HepG2 (cell line): ENCODE measurements around the gene PIK3CB. TPM values are rescaled to one million over a fixed set of nuclear protein-coding genes. Genes with fewer than 3 reads are reported as not detected.

Experiments used
- BCL6 ChIP-seq: IDR thresholded peaks from 2 replicates; pipeline ENCODE4 v1.6.1; 2016; ENCODE audit warnings: missing genetic modification reagents, missing compliant biosample characterization
- CREB1 ChIP-seq, 2 experiments: fragments of 450-650 bp in 1 of 2; IDR thresholded peaks; 2 replicates each; pipeline ENCODE4 v1.6.1; 2016 to 2017; ENCODE audit warnings: control low read depth in 1 of 2, mild to moderate bottlenecking in 1 of 2, missing compliant biosample characterization in 1 of 2, missing genetic modification characterization in 1 of 2
- E2F2 ChIP-seq: sonication (generic); formaldehyde crosslinking; IDR thresholded peaks from 2 replicates; pipeline ENCODE4 v1.4.0; 2020; ENCODE audit warnings: missing genetic modification reagents, borderline replicate concordance
- FOXM1 ChIP-seq: sonication (generic); formaldehyde crosslinking; IDR thresholded peaks from 2 replicates; pipeline ENCODE4 v1.5.0; 2020; ENCODE audit warnings: missing genetic modification reagents
- HNF1B ChIP-seq: sonication (generic); formaldehyde crosslinking; IDR thresholded peaks from 2 replicates; pipeline ENCODE4 v1.5.1; 2020; ENCODE audit warnings: mild to moderate bottlenecking, moderate library complexity, missing genetic modification reagents
- PAF1 ChIP-seq: IDR thresholded peaks from 2 replicates; pipeline ENCODE4 v1.6.1; 2016; ENCODE audit warnings: missing genetic modification reagents, missing compliant biosample characterization
- PCBP2 ChIP-seq: fragments of 200-400 bp; formaldehyde crosslinking; optimal IDR thresholded peaks from 2 replicates; pipeline ENCODE3; 2018; ENCODE audit warnings: low read length, low read depth; ENCODE audit not compliant: poor library complexity, severe bottlenecking
- PITX1 ChIP-seq: sonication (generic); formaldehyde crosslinking; IDR thresholded peaks from 2 replicates; pipeline ENCODE4 v1.5.1; 2020; ENCODE audit warnings: mild to moderate bottlenecking, missing genetic modification reagents
- PLRG1 ChIP-seq: fragments of 450-650 bp; conservative IDR thresholded peaks from 2 replicates; pipeline ENCODE4 v1.6.1; 2016
- POLR2AphosphoS5 ChIP-seq: IDR thresholded peaks from 2 replicates; pipeline ENCODE4 v1.6.1; 2012; ENCODE audit warnings: low read depth, low read length
- REL ChIP-seq: sonication (generic); formaldehyde crosslinking; conservative IDR thresholded peaks from 2 replicates; pipeline ENCODE4 v1.8.0; 2022; ENCODE audit warnings: mild to moderate bottlenecking, missing genetic modification reagents, moderate library complexity
- SIX4 ChIP-seq: sonication (generic); formaldehyde crosslinking; IDR thresholded peaks from 2 replicates; pipeline ENCODE4 v1.4.0; 2020; ENCODE audit warnings: missing genetic modification reagents
- SNRNP70 ChIP-seq: fragments of 200-400 bp; formaldehyde crosslinking; IDR thresholded peaks from 2 replicates; pipeline ENCODE4 v1.6.1; 2017; ENCODE audit warnings: mild to moderate bottlenecking, low read depth, low read length, moderate library complexity
- TERF1 ChIP-seq: sonication (generic); formaldehyde crosslinking; IDR thresholded peaks from 2 replicates; pipeline ENCODE4 v1.8.0; 2022; ENCODE audit warnings: mild to moderate bottlenecking, missing genetic modification reagents, moderate library complexity
- THRA ChIP-seq: sonication (generic); formaldehyde crosslinking; IDR thresholded peaks from 2 replicates; pipeline ENCODE4 v1.4.0; 2020; ENCODE audit warnings: missing genetic modification reagents, borderline replicate concordance
- ZBTB10 ChIP-seq: sonication (generic); formaldehyde crosslinking; IDR thresholded peaks from 2 replicates; pipeline ENCODE4 v1.4.0; 2020; ENCODE audit warnings: missing genetic modification reagents, borderline replicate concordance
- ZMAT3 ChIP-seq: sonication (generic); formaldehyde crosslinking; conservative IDR thresholded peaks from 2 replicates; pipeline ENCODE4 v1.7.0; 2021; ENCODE audit warnings: missing genetic modification reagents
- ZNF331 ChIP-seq: sonication (generic); formaldehyde crosslinking; IDR thresholded peaks from 2 replicates; pipeline ENCODE4 v1.4.0; 2020; ENCODE audit warnings: missing genetic modification reagents
- ZNF414 ChIP-seq: sonication (generic); formaldehyde crosslinking; IDR thresholded peaks from 2 replicates; pipeline ENCODE4 v1.5.0; 2020; ENCODE audit warnings: missing genetic modification reagents
- ZNF552 ChIP-seq: sonication (generic); formaldehyde crosslinking; IDR thresholded peaks from 2 replicates; pipeline ENCODE4 v1.9.0; 2022; ENCODE audit warnings: missing genetic modification reagents, mild to moderate bottlenecking, borderline replicate concordance
- ZNF616 ChIP-seq: sonication (generic); formaldehyde crosslinking; IDR thresholded peaks from 2 replicates; pipeline ENCODE4 v1.5.0; 2020; ENCODE audit warnings: low read depth, mild to moderate bottlenecking, missing genetic modification reagents
- ZNF703 ChIP-seq: sonication (generic); formaldehyde crosslinking; IDR thresholded peaks from 2 replicates; pipeline ENCODE4 v1.5.1; 2020; ENCODE audit warnings: missing genetic modification reagents, mild to moderate bottlenecking, moderate library complexity, borderline replicate concordance
- ZNF776 ChIP-seq: sonication (generic); formaldehyde crosslinking; IDR thresholded peaks from 2 replicates; pipeline ENCODE4 v1.4.0; 2020; ENCODE audit warnings: mild to moderate bottlenecking, missing genetic modification reagents
- polyA plus RNA-seq, 8 experiments: library from polyadenylated mRNA; depleted of rRNA in 3 of 8; stranded (reverse) in 7 of 8; unstranded in 1 of 8; fragments of >200 nt; fragmentation: Illumina TruSeq in 4 of 8; extraction: Trizol in 4 of 8; gene quantifications; 2 replicates each; pipeline versions ENCODE4 v1.2.1 to v1.2.3, GENCODE V29; 2011 to 2016; ENCODE audit warnings: low read depth in 4 of 8, missing spikeins in 1 of 8, mixed read lengths in 1 of 8; ENCODE audit not compliant: insufficient read depth in 1 of 8
- total RNA-seq, 5 experiments: library from RNA; depleted of rRNA; stranded (reverse); fragments of >200 nt; fragmentation: Illumina TruSeq; extraction: Trizol; gene quantifications; 2 replicates each; pipeline ENCODE4 v1.2.3, GENCODE V29; 2016; ENCODE audit warnings: low read depth in 1 of 5

Gene PIK3CB
- total and polyA plus RNA-seq, 2 of the 13 experiments (the other 11 are each of a cell fraction or from before 2014, with no cell fraction given): 6.6 to 18.7 TPM

GRCh38 chr3:138854204-138854603 is 19.5 kb upstream of the PIK3CB start (continued):
- no peak for TF ChIP-seq ZBTB10 (CRISPR knock-in tag)
- no peak for TF ChIP-seq ZNF703 (CRISPR knock-in tag)
- TF ChIP-seq SIX4 (CRISPR knock-in tag): no peak
- TF ChIP-seq PLRG1: no peak
- no peak for TF ChIP-seq THRA
- TF ChIP-seq REL (CRISPR knock-in tag): no peak
- TF ChIP-seq TERF1 (CRISPR knock-in tag): no peak
- no peak for TF ChIP-seq PCBP2
- TF ChIP-seq PITX1: no peak
- TF ChIP-seq ZNF776 (CRISPR knock-in tag): no peak
- no peak for TF ChIP-seq PAF1 (CRISPR knock-in tag)
- TF ChIP-seq FOXM1: no peak
- TF ChIP-seq BCL6 (CRISPR knock-in tag): no peak
- no peak for TF ChIP-seq ZNF331 (CRISPR knock-in tag)
- no peak for TF ChIP-seq ZNF552 (CRISPR knock-in tag)
- no peak for TF ChIP-seq ZNF616 (CRISPR knock-in tag)
- TF ChIP-seq HNF1B: no peak
- TF ChIP-seq POLR2AphosphoS5: no peak
- TF ChIP-seq ZMAT3 (CRISPR knock-in tag): no peak
- no peak for TF ChIP-seq E2F2 (CRISPR knock-in tag)
- TF ChIP-seq SNRNP70: no peak
- TF ChIP-seq CREB1 (IDR thresholded peaks at IDR 0.05): peak; percentile 67
- peak; percentile 71 for TF ChIP-seq CREB1 (CRISPR knock-in tag; IDR thresholded peaks at IDR 0.05)
- TF ChIP-seq ZNF414 (CRISPR knock-in tag): no peak
